ENCODE results near the gene SLC10A7. TPM values are rescaled to one million over a fixed set of nuclear protein-coding genes. Genes with fewer than 3 reads are reported as not detected.

Gene SLC10A7
- total RNA-seq, 1 experiment from 2014 or later: 15.9 TPM

DNA sequence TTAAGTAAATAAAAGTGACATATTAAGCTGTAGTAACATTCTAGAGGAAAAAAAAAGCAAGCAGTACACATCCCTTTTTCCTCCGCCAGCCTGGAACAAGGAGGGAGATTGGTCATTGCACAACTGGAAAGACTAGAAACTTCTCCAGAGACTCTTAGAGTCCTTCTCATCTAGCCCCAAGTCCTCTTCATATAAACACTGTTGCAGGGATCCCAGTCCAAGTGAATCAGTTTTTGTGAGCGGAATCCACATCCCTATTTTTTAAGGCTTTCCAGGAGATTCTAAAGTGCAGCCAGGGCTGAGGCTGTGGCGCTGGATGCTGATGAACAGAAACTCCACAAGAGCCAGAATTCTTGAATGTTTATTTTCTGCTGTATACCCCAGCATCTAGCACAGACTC is 283.6 kb downstream of the SLC10A7 start:
- no TSS peak for BruUV-seq (replicated peaks)
- H3K9me3 Mint-ChIP-seq (ENCODE audit: low read depth, unreplicated experiment): no peaks in the 10 kb centered on the region
- H3K27me3 Mint-ChIP-seq (ENCODE audit: unreplicated experiment): no peaks in the 10 kb centered on the region
- no peak overlapping the region for H3K4me3 Mint-ChIP-seq (ENCODE audit: low read depth, unreplicated experiment)
- no peaks in the 10 kb centered on the region for H3K36me3 Mint-ChIP-seq (ENCODE audit: insufficient read depth, unreplicated experiment)
- no peak for TF ChIP-seq CTCF (IDR thresholded peaks at IDR 0.05; ENCODE audit: unreplicated experiment)
- CTCF ChIA-PET: no interaction called here
- intact Hi-C loops (cut with micrococcal nuclease; ENCODE audit: unreplicated experiment): no loop called here
- DNase-seq: no peak
- H3K4me1 Mint-ChIP-seq (ENCODE audit: low read depth, unreplicated experiment): peaks cover 7% of the 10 kb centered on the region
- H3K27ac Mint-ChIP-seq (ENCODE audit: unreplicated experiment): no peak overlapping the region

DNA sequence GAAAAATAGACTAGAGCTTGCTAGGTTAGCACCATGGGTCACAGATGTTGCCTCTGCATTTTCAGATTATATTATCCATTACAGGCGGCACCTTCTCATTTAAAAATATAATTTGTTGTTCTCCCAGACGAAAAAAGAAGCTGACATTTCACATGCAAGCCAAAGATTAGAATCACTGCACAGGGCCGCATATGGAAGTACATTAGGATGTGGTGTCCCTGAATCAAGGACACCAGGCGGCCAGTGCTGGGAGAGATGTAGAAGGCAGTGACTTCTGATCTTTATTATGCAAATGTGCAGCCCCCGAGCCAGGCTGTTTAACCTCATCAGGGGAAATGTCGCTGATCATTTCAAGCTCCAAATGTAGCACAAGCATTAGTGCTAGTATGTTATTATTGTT is 284.6 kb downstream of the SLC10A7 start:
- Mint-ChIP-seq H3K36me3 (ENCODE audit: insufficient read depth, unreplicated experiment) (no peaks in the 10 kb centered on the region), H3K4me3 (ENCODE audit: low read depth, unreplicated experiment) (no peak overlapping the region), H3K4me1 (ENCODE audit: low read depth, unreplicated experiment) (peaks cover 15% of the 10 kb centered on the region), H3K9me3 (ENCODE audit: low read depth, unreplicated experiment) (no peaks in the 10 kb centered on the region), H3K27ac (ENCODE audit: unreplicated experiment) (no peak overlapping the region), H3K27me3 (ENCODE audit: unreplicated experiment) (no peaks in the 10 kb centered on the region)
- no peak for TF ChIP-seq CTCF (IDR thresholded peaks at IDR 0.05; ENCODE audit: unreplicated experiment)
- CTCF ChIA-PET: no interaction called here
- DNase-seq: no peak
- intact Hi-C loops (cut with micrococcal nuclease; ENCODE audit: unreplicated experiment): no loop called here
- no TSS peak for BruUV-seq (replicated peaks)

DNA sequence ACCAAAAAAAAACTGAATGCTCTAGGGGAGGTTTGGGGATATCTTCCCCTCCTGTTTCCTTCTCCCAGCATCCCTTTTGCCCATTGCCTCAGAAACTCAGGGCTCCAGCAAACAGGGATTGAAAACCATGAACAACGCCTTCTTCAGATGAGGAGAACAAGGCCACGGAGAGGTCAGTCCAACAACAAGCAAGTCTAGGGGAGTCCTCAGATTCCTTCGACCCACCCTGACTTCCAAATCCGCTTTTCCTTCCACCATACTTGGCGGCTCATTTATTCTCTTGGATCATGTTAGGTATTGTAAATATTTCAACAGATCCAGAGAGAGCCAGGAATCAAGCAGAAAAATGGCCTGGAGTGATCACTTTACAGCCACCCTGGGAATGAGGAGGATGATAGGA is 285.5 kb downstream of the SLC10A7 start:
- Mint-ChIP-seq H3K4me1 (ENCODE audit: low read depth, unreplicated experiment) (peaks cover 10% of the 10 kb centered on the region), H3K9me3 (ENCODE audit: low read depth, unreplicated experiment) (no peaks in the 10 kb centered on the region), H3K27ac (ENCODE audit: unreplicated experiment) (no peak overlapping the region), H3K36me3 (ENCODE audit: insufficient read depth, unreplicated experiment) (no peaks in the 10 kb centered on the region), H3K4me3 (ENCODE audit: low read depth, unreplicated experiment) (no peak overlapping the region), H3K27me3 (ENCODE audit: unreplicated experiment) (no peaks in the 10 kb centered on the region)
- no TSS peak for BruUV-seq (replicated peaks)
- intact Hi-C loops (cut with micrococcal nuclease; ENCODE audit: unreplicated experiment): no loop called here
- TF ChIP-seq CTCF (IDR thresholded peaks at IDR 0.05; ENCODE audit: unreplicated experiment): no peak
- no peak for DNase-seq
- CTCF ChIA-PET: no interaction called here

GRCh38 chr4:146235654-146236177 is 286.0 kb downstream of the SLC10A7 start:
- H3K27ac Mint-ChIP-seq (ENCODE audit: unreplicated experiment): no peak overlapping the region
- H3K9me3 Mint-ChIP-seq (ENCODE audit: low read depth, unreplicated experiment): no peaks in the 10 kb centered on the region
- CTCF ChIA-PET: no interaction called here

More at GRCh38 chr4:146235654-146236177, 286.0 kb downstream of the SLC10A7 start:
- no TSS peak for BruUV-seq (replicated peaks)
- no peaks in the 10 kb centered on the region for H3K27me3 Mint-ChIP-seq (ENCODE audit: unreplicated experiment)
- intact Hi-C loops (cut with micrococcal nuclease; ENCODE audit: unreplicated experiment): no loop called here
- no peak for TF ChIP-seq CTCF (IDR thresholded peaks at IDR 0.05; ENCODE audit: unreplicated experiment)
- DNase-seq: no peak
- peaks cover 10% of the 10 kb centered on the region for H3K4me1 Mint-ChIP-seq (ENCODE audit: low read depth, unreplicated experiment)
- H3K36me3 Mint-ChIP-seq (ENCODE audit: insufficient read depth, unreplicated experiment): no peaks in the 10 kb centered on the region
- no peak overlapping the region for H3K4me3 Mint-ChIP-seq (ENCODE audit: low read depth, unreplicated experiment)
